Activated T-cell treated with anti-CD3 and anti-CD28 coated beads, Interleukin-2, amount 50 U/mL, for 72 hours (primary cell): ENCODE data around the gene KRTAP9-1. TPM values are rescaled to one million over a fixed set of nuclear protein-coding genes. Genes with fewer than 3 reads are reported as not detected.

ENCODE experiments used
- total RNA-seq, 2 donors: library from RNA; stranded (reverse); gene quantifications; one replicate each; pipeline ENCODE4 v1.2.3, GENCODE V29; 2022

The KRTAP9-1 gene
- total RNA-seq, 2 donors from 2014 or later: not detected

Other genes starting within 250 kb of the KRTAP9-1 start
- gene KRT39, start 222.9 kb upstream of the KRTAP9-1 start, total RNA-seq: not detected
- gene KRT40, start 205.6 kb upstream of the KRTAP9-1 start, total RNA-seq: not detected
- gene KRTAP3-3, start 195.7 kb upstream of the KRTAP9-1 start, total RNA-seq: not detected
- not detected for gene KRTAP3-2, start 190.0 kb upstream of the KRTAP9-1 start, total RNA-seq
- gene KRTAP3-1, start 180.8 kb upstream of the KRTAP9-1 start, total RNA-seq: not detected
- gene KRTAP1-5, start 162.7 kb upstream of the KRTAP9-1 start, total RNA-seq: not detected
- not detected for gene KRTAP1-4, start 159.7 kb upstream of the KRTAP9-1 start, total RNA-seq
- not detected for gene KRTAP1-3, start 155.0 kb upstream of the KRTAP9-1 start, total RNA-seq
- gene KRTAP1-1, start 148.4 kb upstream of the KRTAP9-1 start, total RNA-seq: not detected
- gene KRTAP2-1, start 142.6 kb upstream of the KRTAP9-1 start, total RNA-seq: not detected
- gene KRTAP2-2, start 134.7 kb upstream of the KRTAP9-1 start, total RNA-seq: not detected
- not detected for gene KRTAP2-3, start 129.8 kb upstream of the KRTAP9-1 start, total RNA-seq
- gene KRTAP2-4, start 124.0 kb upstream of the KRTAP9-1 start, total RNA-seq: not detected
- gene KRTAP4-7, start 105.7 kb upstream of the KRTAP9-1 start, total RNA-seq: not detected
- not detected for gene KRTAP4-8, start 91.7 kb upstream of the KRTAP9-1 start, total RNA-seq
- not detected for gene KRTAP4-16, start 87.7 kb upstream of the KRTAP9-1 start, total RNA-seq
- gene KRTAP4-9, start 84.5 kb upstream of the KRTAP9-1 start, total RNA-seq: not detected
- gene KRTAP4-11, start 71.5 kb upstream of the KRTAP9-1 start, total RNA-seq: not detected
- not detected for gene KRTAP4-12, start 65.7 kb upstream of the KRTAP9-1 start, total RNA-seq
- gene KRTAP4-6, start 49.3 kb upstream of the KRTAP9-1 start, total RNA-seq: not detected
- not detected for gene KRTAP4-5, start 40.1 kb upstream of the KRTAP9-1 start, total RNA-seq
- not detected for gene KRTAP4-4, start 29.1 kb upstream of the KRTAP9-1 start, total RNA-seq
- gene KRTAP4-3, start 21.7 kb upstream of the KRTAP9-1 start, total RNA-seq: not detected
- gene KRTAP4-2, start 11.7 kb upstream of the KRTAP9-1 start, total RNA-seq: not detected
- not detected for gene KRTAP4-1, start 5.0 kb upstream of the KRTAP9-1 start, total RNA-seq
- not detected for gene KRTAP9-2, start 36.8 kb downstream of the KRTAP9-1 start, total RNA-seq
- gene KRTAP9-3, start 42.6 kb downstream of the KRTAP9-1 start, total RNA-seq: not detected
- gene KRTAP9-8, start 48.1 kb downstream of the KRTAP9-1 start, total RNA-seq: not detected
- gene KRTAP9-4, start 59.8 kb downstream of the KRTAP9-1 start, total RNA-seq: not detected
- gene KRTAP9-9, start 65.5 kb downstream of the KRTAP9-1 start, total RNA-seq: not detected
- gene KRTAP9-6, start 75.5 kb downstream of the KRTAP9-1 start, total RNA-seq: not detected
- not detected for gene KRTAP9-7, start 85.8 kb downstream of the KRTAP9-1 start, total RNA-seq
- gene KRTAP29-1, start 113.0 kb downstream of the KRTAP9-1 start, total RNA-seq: not detected
- not detected for gene KRTAP16-1, start 119.4 kb downstream of the KRTAP9-1 start, total RNA-seq
- not detected for gene KRTAP17-1, start 125.8 kb downstream of the KRTAP9-1 start, total RNA-seq
- gene KRT33A, start 160.9 kb downstream of the KRTAP9-1 start, total RNA-seq: not detected
- not detected for gene KRT33B, start 179.9 kb downstream of the KRTAP9-1 start, total RNA-seq
- gene KRT34, start 192.4 kb downstream of the KRTAP9-1 start, total RNA-seq: not detected
- gene KRT31, start 207.7 kb downstream of the KRTAP9-1 start, total RNA-seq: not detected
- gene KRT37, start 234.7 kb downstream of the KRTAP9-1 start, total RNA-seq: not detected